Endodermal cell (in vitro differentiated cells): ENCODE measurements around the gene TBCA. TPM values are rescaled to one million over a fixed set of nuclear protein-coding genes. Genes with fewer than 3 reads are reported as not detected.
"Not testable (repeated sequence)": the region's sequence is repeated elsewhere in the genome, so short reads cannot be mapped to it uniquely, and the experiment has no call there.

Experiments
- DNase-seq: peaks from one replicate; pipeline ENCODE4 v3.0.0-alpha.2; 2017
- H3K27ac ChIP-seq: 2 replicates; pipeline ENCODE4 v1.5.1; 2013; ENCODE audit warnings: mild to moderate bottlenecking, low read depth, low read length, moderate library complexity
- H3K27me3 ChIP-seq: 2 replicates; pipeline ENCODE4 v1.6.1; 2013; ENCODE audit warnings: mild to moderate bottlenecking, low read length, moderate library complexity; ENCODE audit not compliant: insufficient read depth, control insufficient read depth, poor library complexity, severe bottlenecking
- H3K36me3 ChIP-seq: 2 replicates; pipeline ENCODE4 v1.7.0; 2013; ENCODE audit warnings: mild to moderate bottlenecking, low read length, moderate library complexity; ENCODE audit not compliant: control insufficient read depth, insufficient read depth
- H3K4me1 ChIP-seq: one replicate; pipeline ENCODE4 v1.7.0; 2013; ENCODE audit warnings: low read length; ENCODE audit not compliant: control insufficient read depth, insufficient read depth
- H3K4me3 ChIP-seq: 2 replicates; pipeline ENCODE4 v1.5.1; 2013; ENCODE audit warnings: mild to moderate bottlenecking, low read length, moderate library complexity
- H3K9ac ChIP-seq: 2 replicates; pipeline ENCODE4 v1.6.1; 2013; ENCODE audit warnings: mild to moderate bottlenecking, low read length, moderate library complexity; ENCODE audit not compliant: poor library complexity, severe bottlenecking; ENCODE audit errors: extremely low read depth
- H3K9me3 ChIP-seq: 2 replicates; pipeline ENCODE4 v1.6.1; 2013; ENCODE audit warnings: mild to moderate bottlenecking, low read length, moderate library complexity; ENCODE audit not compliant: control insufficient read depth
- H3K27ac Mint-ChIP-seq: 2 replicates; pipeline ENCODE4 v1.8.0; 2020; ENCODE audit warnings: mixed read lengths
- H3K27me3 Mint-ChIP-seq: 2 replicates; pipeline ENCODE4 v1.8.0; 2021; ENCODE audit warnings: mild to moderate bottlenecking, mixed read lengths; ENCODE audit not compliant: insufficient read depth
- H3K36me3 Mint-ChIP-seq: 2 replicates; pipeline ENCODE4 v1.8.0; 2020; ENCODE audit warnings: low read depth, mixed read lengths
- H3K4me1 Mint-ChIP-seq: 2 replicates; pipeline ENCODE4 v1.8.0; 2020; ENCODE audit warnings: mixed read lengths
- H3K4me3 Mint-ChIP-seq: 2 replicates; pipeline ENCODE4 v1.8.0; 2020; ENCODE audit warnings: mild to moderate bottlenecking, moderate library complexity, mixed read lengths
- H3K9me3 Mint-ChIP-seq: 2 replicates; pipeline ENCODE4 v1.8.0; 2020; ENCODE audit warnings: mild to moderate bottlenecking, mixed read lengths
- CTCF ChIP-seq: fragments of 200-600 bp; sonication (generic); conservative IDR thresholded peaks from 2 replicates; pipeline ENCODE4 v1.5.0; 2021; ENCODE audit warnings: antibody characterized with exemption, mild to moderate bottlenecking
- WGBS, 2 experiments: methylation state at CpG; one replicate each; pipeline versions ENCODE4 v1.1.5 to v1.1.7; 2013; ENCODE audit warnings: missing lambda C conversion rate in 2 of 2, mixed read lengths in 1 of 2; ENCODE audit not compliant: insufficient coverage in 1 of 2, insufficient read length in 1 of 2; 5-methylcytosine and 5-hydroxymethylcytosine counted together
- total RNA-seq, 2 donors: library from RNA; stranded (reverse); fragmentation: NEBNext Ultra II Directional in 1 of 2; extraction: Animal tissue kit (Norgen Biotek cat#: 25700) in 1 of 2; gene quantifications; 2 replicates in 1 of 2; 3 replicates in 1 of 2; pipeline ENCODE4 v1.2.1, GENCODE V29; 2021

Gene TBCA
- total RNA-seq, 2 donors from 2014 or later, result 415 to 454 TPM

DNA sequence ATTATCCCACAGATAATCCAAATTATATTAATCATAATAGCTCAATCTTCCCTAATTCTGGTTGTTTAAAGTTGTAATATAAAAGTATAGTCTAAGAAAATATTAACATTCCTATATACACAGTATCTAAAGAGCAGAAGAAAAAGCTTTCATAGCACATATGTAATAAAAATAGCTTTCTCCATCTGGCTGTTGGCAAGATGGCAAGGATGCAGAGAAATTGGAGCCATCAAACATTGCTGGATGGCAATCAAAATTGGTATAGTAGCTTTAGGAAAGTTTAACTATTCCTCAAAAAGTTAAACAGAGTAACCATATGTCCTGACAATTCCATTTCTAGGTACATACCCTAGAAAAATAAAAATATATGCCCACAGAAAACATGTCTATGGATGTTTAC is 66.8 kb downstream of the TBCA start:
- no peak for TF ChIP-seq CTCF
- Mint-ChIP-seq H3K4me3 (no peak overlapping the region), H3K4me1 (no peaks in the 10 kb centered on the region), H3K9me3 (no peaks in the 10 kb centered on the region), H3K27ac (no peak overlapping the region), H3K36me3 (peaks cover 34% of the 10 kb centered on the region), H3K27me3 (no peaks in the 10 kb centered on the region)
- Histone ChIP-seq H3K9ac (no peak overlapping the region), H3K27ac (no peak overlapping the region), H3K9me3 (no peaks in the 10 kb centered on the region), H3K36me3 (peaks cover 59% of the 10 kb centered on the region), H3K27me3 (no peaks in the 10 kb centered on the region), H3K4me3 (no peak overlapping the region), H3K4me1 (no peaks in the 10 kb centered on the region)
- DNase-seq, result no peak

GRCh38 chr5:77707791-77708190 is 68.3 kb downstream of the TBCA start:
- Mint-ChIP-seq H3K4me1 (no peaks in the 10 kb centered on the region), H3K9me3 (no peaks in the 10 kb centered on the region), H3K4me3 (no peak overlapping the region), H3K27me3 (no peaks in the 10 kb centered on the region), H3K27ac (no peak overlapping the region), H3K36me3 (peaks cover 45% of the 10 kb centered on the region)
- H3K4me1 ChIP-seq, result no peaks in the 10 kb centered on the region
- no peaks in the 10 kb centered on the region for H3K9me3 ChIP-seq
- H3K27ac ChIP-seq, result no peak overlapping the region
- WGBS, 2 experiments, result 98 to 100% methylated on average over 1 to 2 of the region's 2 CpGs
- no peak overlapping the region for H3K9ac ChIP-seq
- H3K4me3 ChIP-seq, result no peak overlapping the region
- DNase-seq, result no peak
- H3K27me3 ChIP-seq, result no peaks in the 10 kb centered on the region
- no peak for TF ChIP-seq CTCF
- H3K36me3 ChIP-seq, result peaks cover 74% of the 10 kb centered on the region

- H3K9me3 ChIP-seq, H3K4me1 Mint-ChIP-seq, H3K9me3 Mint-ChIP-seq, DNase-seq, H3K4me3 Mint-ChIP-seq, H3K27ac ChIP-seq, H3K27me3 ChIP-seq, H3K4me3 ChIP-seq, H3K27me3 Mint-ChIP-seq, H3K4me1 ChIP-seq, H3K9ac ChIP-seq, H3K27ac Mint-ChIP-seq: not testable (repeated sequence)
- H3K36me3 Mint-ChIP-seq, result peaks cover 57% of the 10 kb centered on the region
- H3K36me3 ChIP-seq, result peaks cover 85% of the 10 kb centered on the region
- WGBS, 2 experiments, result 87 to 91% methylated on average over 3 to 7 of the region's 7 CpGs
These were observed 76.6 kb downstream of the TBCA start for GRCh38 chr5:77699569-77699968.

DNA sequence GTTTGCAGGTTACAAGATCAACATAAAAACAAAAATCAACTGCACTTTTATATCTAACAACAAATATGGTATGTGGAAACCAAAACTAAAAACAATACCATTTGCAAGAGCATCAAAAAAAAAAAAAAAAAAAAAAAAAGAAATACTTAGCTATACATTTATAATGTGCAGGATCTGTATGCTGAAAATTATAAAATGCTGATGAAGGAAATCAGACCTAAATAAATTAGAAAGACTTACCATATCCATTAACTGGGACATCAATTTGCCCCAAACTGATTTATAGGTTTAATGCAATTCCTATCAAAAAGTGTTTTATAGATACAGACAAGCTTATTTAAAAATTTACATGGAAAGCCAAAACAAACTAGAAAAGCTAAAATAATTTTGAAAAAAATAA is 77.2 kb downstream of the TBCA start:
- Mint-ChIP-seq H3K27me3 (no peaks in the 10 kb centered on the region), H3K27ac (no peak overlapping the region), H3K4me1 (no peaks in the 10 kb centered on the region), H3K9me3 (no peaks in the 10 kb centered on the region), H3K4me3 (no peak overlapping the region), H3K36me3 (peaks cover 53% of the 10 kb centered on the region)
- no peaks in the 10 kb centered on the region for H3K27me3 ChIP-seq
- no peak overlapping the region for H3K27ac ChIP-seq
- no peak for DNase-seq
- H3K4me1 ChIP-seq, result no peaks in the 10 kb centered on the region
- H3K36me3 ChIP-seq, result peaks cover 85% of the 10 kb centered on the region
- no peak overlapping the region for H3K4me3 ChIP-seq
- H3K9ac ChIP-seq, result no peak overlapping the region
- TF ChIP-seq CTCF, result no peak
- no peaks in the 10 kb centered on the region for H3K9me3 ChIP-seq
